Astrocyte of the spinal cord (primary cell): ENCODE measurements around the gene DOK3.
A peak's percentile ranks its signal among the peaks of the same experiment; 100 is the strongest.

ENCODE experiments used
- DNase-seq: peaks from one replicate; pipeline ENCODE4 v3.0.0; 2011; ENCODE audit warnings: low read depth, low spot score
- H3K4me3 ChIP-seq: 2 replicates; pipeline ENCODE4 v1.5.1; 2011; ENCODE audit warnings: low read depth, mild to moderate bottlenecking, low read length, moderate library complexity
- CTCF ChIP-seq: IDR thresholded peaks from 2 replicates; pipeline ENCODE4 v1.5.1; 2012; ENCODE audit warnings: low read depth, mild to moderate bottlenecking, low read length, inconsistent platforms
- in situ Hi-C: cut with HindIII; loops from 2 replicates; pipeline ENCODE4 v1.10.0; 2017; ENCODE audit warnings: low sequenced_read_pairs

DOK3 gene

DNA sequence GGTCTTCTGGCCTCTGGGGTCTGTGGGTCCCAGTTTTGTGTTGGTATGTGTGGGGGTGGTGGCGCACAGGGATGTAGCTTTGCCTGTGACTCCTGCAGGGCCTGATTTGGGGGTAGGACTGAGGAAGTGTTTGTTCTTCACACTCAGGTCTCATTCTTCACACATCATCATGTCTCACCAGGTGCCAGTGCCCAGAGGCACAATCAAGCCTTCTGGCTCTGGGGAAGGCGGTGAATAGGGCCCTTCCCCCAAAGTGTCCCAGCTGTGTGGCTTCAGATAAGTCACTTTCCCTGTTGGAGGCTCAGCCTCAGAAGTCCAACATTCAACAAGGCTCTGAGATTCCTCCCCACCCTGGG, 41.3 kb downstream of the DOK3 start:
- TF ChIP-seq CTCF = no peak
- in situ Hi-C loops = no loop called here
- DNase-seq = no peak
- no peak overlapping the region for H3K4me3 ChIP-seq

GRCh38 chr5:177467436-177467835, 42.2 kb downstream of the DOK3 start:
- H3K4me3 ChIP-seq = no peak overlapping the region
- no peak for TF ChIP-seq CTCF
- DNase-seq = no peak
- in situ Hi-C loops = no loop called here

DNA sequence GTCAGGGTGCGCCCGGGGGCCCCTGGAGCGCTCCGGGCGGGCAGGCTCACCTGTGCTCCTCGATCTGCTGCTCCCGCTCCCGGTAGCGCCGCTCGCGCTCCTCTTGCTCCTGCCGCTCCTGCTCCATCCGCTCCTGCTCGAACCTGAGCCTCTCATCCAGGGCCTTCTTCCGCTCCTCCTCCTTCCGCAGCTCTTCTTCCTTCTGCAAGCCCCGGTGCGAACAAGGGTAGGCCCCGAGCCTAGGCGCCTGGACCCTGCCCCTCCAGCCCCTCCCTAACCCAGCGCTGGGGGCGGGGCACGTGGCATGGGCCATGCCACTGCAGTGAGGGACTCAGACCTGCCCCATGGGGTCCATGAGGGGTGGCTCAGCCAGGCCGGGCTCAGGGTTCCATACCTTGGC, 42.8 kb downstream of the DOK3 start:
- no peak for DNase-seq
- in situ Hi-C loops = no loop called here
- TF ChIP-seq CTCF = no peak
- H3K4me3 ChIP-seq = no peak overlapping the region

- in situ Hi-C loops = no loop called here
- DNase-seq = no peak
- TF ChIP-seq CTCF = no peak
- no peak overlapping the region for H3K4me3 ChIP-seq
Measured at GRCh38 chr5:177465044-177465443, 44.6 kb downstream of the DOK3 start.

DNA sequence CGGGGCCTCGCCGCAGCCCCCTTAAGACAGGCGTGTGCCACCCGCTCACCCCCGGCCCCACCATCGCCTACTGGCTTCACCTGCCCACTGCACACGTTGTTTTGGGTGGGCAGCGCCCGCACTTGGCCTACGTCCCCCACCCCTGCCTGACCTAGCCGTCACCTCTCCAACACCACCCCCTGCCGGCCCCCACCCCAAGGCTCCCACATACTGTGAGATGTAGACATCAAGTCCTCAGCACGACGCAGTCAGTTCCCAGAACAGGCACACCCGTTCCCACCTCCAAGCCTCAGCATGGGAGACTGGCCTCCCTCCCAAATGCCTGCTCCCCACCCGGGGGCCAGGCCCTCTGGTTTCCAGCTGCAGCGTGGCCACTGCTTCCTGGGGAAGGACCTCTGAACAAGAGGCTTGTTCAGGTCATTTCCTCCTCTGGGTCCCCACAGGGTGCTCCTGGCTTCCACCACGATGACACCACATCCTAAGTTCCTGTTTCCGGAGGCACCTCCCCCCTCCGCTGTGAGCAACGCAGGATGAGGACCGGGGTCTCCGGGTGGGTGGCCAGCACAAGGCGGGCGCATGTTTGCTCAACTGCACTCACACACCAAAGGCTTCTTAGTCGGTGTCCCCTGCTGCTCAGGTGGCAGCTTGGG, 47.5 kb downstream of the DOK3 start:
- in situ Hi-C loops = no loop called here
- DNase-seq = peak; percentile 57
- no peak for TF ChIP-seq CTCF
- no peak overlapping the region for H3K4me3 ChIP-seq

DNA sequence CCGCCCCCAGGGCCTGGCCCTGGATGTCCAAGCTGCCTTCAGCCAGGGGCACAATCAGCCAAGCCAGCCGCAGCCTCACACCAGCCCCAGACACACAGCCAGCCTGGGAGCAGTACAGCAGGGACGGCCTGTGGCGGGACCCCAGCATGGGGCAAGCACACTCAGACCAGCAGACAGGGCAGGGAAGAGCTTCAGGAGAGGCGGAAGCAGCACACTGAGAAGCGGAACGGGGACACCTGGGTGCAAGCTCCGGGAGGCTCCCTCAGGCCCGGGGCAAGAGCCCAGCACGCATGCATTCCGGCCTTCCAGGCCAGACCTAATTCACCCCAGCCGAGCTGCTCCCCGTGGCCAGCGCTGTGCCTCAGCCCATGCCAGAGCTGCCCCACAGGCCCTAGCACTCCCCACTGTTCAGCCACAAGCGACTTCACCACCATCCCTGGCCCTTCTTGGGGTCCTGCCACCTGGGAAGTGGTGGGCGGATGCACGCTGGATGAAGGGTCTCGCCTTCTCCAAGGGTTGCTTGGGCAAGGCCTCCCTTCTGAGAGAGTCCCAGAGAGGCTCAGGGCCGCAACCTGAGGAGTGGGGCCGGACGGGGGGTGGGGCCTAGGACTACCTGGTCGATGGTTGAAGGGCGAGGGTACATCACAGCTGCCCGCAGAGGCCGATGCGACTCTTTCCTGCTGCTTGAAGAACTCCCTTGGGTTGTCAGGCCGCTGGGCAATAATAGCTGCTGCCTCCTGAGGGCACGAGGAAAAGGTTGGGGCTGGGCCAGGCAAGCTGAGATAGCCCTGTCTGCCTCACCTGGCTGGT, 49.6 kb downstream of the DOK3 start:
- no peak for DNase-seq
- in situ Hi-C loops = no loop called here
- H3K4me3 ChIP-seq = no peak overlapping the region
- no peak for TF ChIP-seq CTCF
